ENCODE measurements around the gene WNT10A. TPM values are rescaled to one million over a fixed set of nuclear protein-coding genes. Genes with fewer than 3 reads are reported as not detected.

WNT10A gene
- total and polyA plus RNA-seq, 2 of the 8 experiments (the other 6 are each of a cell fraction or from before 2014, with no cell fraction given), result 0.05 TPM; not detected in 1

DNA sequence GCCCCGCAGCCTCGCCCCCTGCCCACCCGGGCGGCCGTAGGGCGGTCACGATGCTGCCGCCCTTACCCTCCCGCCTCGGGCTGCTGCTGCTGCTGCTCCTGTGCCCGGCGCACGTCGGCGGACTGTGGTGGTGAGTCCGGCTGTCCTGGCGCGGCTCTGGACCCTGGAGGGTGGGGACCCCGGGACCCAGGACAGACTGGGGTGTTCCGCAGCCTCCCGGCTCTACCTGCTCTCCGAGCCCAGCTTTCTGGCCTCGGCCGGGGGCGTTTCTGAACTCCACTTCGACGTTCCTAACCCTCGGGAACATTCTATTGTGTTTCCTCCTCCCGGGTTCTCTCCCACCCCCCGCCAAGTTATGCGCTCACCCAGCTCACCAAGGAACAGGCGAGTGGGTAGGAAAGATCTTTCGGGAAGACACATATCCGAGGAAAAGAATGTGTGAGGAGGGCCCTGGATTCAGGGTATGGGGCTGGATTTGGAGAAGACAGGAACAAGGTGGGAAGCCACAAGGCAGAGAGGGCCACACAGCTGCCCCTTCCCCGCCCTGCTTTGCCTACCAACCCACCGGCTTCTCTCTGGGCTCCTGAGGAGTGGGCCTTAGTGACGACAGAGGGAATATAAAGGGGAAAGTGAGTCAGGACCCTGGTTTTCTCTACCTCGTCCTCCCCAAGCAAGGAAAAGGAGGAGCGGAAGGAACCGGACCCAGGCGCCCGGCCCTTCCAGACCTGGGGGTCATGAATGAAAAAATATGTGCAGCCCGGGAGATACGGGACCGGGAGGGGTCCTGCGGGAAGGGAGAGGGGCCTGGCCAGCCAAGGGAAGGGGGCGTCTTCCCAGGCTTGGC is 20.4 kb upstream of the WNT10A start (continued):
- TF ChIP-seq BCL11A (IDR thresholded peaks at IDR 0.05; ENCODE audit: low read depth in 2 of 2, low read length in 2 of 2) (no peak), RNF2 (IDR thresholded peaks at IDR 0.05; ENCODE audit: borderline replicate concordance, low read depth, low read length, missing control alignments, poor library complexity, severe bottlenecking) (peak; percentile 75)

Data from H1 (cell line).